HepG2 (cell line): ENCODE results near the gene CCDC87. TPM values are rescaled to one million over a fixed set of nuclear protein-coding genes. Genes with fewer than 3 reads are reported as not detected.

Experiments used
- CC2D1A ChIP-seq: sonication (generic); formaldehyde crosslinking; IDR thresholded peaks from 2 replicates; pipeline ENCODE4 v1.8.1; 2023; ENCODE audit warnings: mild to moderate bottlenecking, missing genetic modification reagents
- KLF15 ChIP-seq: sonication (generic); formaldehyde crosslinking; IDR thresholded peaks from 2 replicates; pipeline ENCODE4 v1.8.1; 2023; ENCODE audit warnings: borderline replicate concordance, mild to moderate bottlenecking, inconsistent platforms, missing genetic modification reagents, mixed read lengths
- MAX ChIP-seq: IDR thresholded peaks from 2 replicates; pipeline ENCODE4 v1.6.1; 2012; ENCODE audit warnings: inconsistent platforms
- MED13 ChIP-seq: sonication (generic); formaldehyde crosslinking; IDR thresholded peaks from 2 replicates; pipeline ENCODE4 v1.5.0; 2020; ENCODE audit warnings: missing genetic modification reagents
- NBN ChIP-seq: fragments of 450-650 bp; conservative IDR thresholded peaks from 2 replicates; pipeline ENCODE4 v1.6.1; 2017
- NFKB2 ChIP-seq: sonication (generic); formaldehyde crosslinking; IDR thresholded peaks from 2 replicates; pipeline ENCODE4 v1.4.0; 2020; ENCODE audit warnings: missing genetic modification reagents, borderline replicate concordance
- PRDM10 ChIP-seq: sonication (generic); formaldehyde crosslinking; IDR thresholded peaks from 2 replicates; pipeline ENCODE4 v1.4.0; 2020; ENCODE audit warnings: low read depth, missing genetic modification reagents
- SOX13 ChIP-seq, 3 experiments: fragments of 450-650 bp in 1 of 3; sonication (generic) in 1 of 3; formaldehyde crosslinking in 1 of 3; IDR thresholded peaks in 2 of 3; conservative IDR thresholded peaks in 1 of 3; 2 replicates each; pipeline versions ENCODE4 v1.5.0 to v1.6.1; 2016 to 2020; ENCODE audit warnings: antibody characterized with exemption in 1 of 3, mild to moderate bottlenecking in 1 of 3, missing compliant biosample characterization in 1 of 3, missing genetic modification reagents in 1 of 3, moderate library complexity in 1 of 3
- SSRP1 ChIP-seq: IDR thresholded peaks from 2 replicates; pipeline ENCODE4 v1.6.1; 2016; ENCODE audit warnings: control low read depth
- THAP7 ChIP-seq: sonication (generic); formaldehyde crosslinking; IDR thresholded peaks from 2 replicates; pipeline ENCODE4 v1.8.1; 2023; ENCODE audit warnings: mild to moderate bottlenecking, missing genetic modification reagents
- ZKSCAN5 ChIP-seq: sonication (generic); formaldehyde crosslinking; IDR thresholded peaks from 2 replicates; pipeline ENCODE4 v1.5.1; 2020; ENCODE audit warnings: mild to moderate bottlenecking, missing genetic modification reagents
- ZNF121 ChIP-seq: sonication (generic); formaldehyde crosslinking; IDR thresholded peaks from 2 replicates; pipeline ENCODE4 v1.5.0; 2020; ENCODE audit warnings: mild to moderate bottlenecking, missing genetic modification reagents
- ZNF691 ChIP-seq: sonication (generic); formaldehyde crosslinking; IDR thresholded peaks from 2 replicates; pipeline ENCODE4 v1.4.0; 2020; ENCODE audit warnings: missing genetic modification reagents, low read depth, mild to moderate bottlenecking, borderline replicate concordance
- ZNF770 ChIP-seq: sonication (generic); formaldehyde crosslinking; IDR thresholded peaks from 2 replicates; pipeline ENCODE4 v1.5.0; 2020; ENCODE audit warnings: mild to moderate bottlenecking, missing genetic modification reagents
- ZNF792 ChIP-seq: IDR thresholded peaks from 2 replicates; pipeline ENCODE4 v1.6.1; 2016
- ZSCAN31 ChIP-seq: sonication (generic); formaldehyde crosslinking; IDR thresholded peaks from 2 replicates; pipeline ENCODE4 v1.5.0; 2020; ENCODE audit warnings: low read depth, mild to moderate bottlenecking, missing genetic modification reagents
- polyA plus RNA-seq, 8 experiments: library from polyadenylated mRNA; depleted of rRNA in 3 of 8; stranded (reverse) in 7 of 8; unstranded in 1 of 8; fragments of >200 nt; fragmentation: Illumina TruSeq in 4 of 8; extraction: Trizol in 4 of 8; gene quantifications; 2 replicates each; pipeline versions ENCODE4 v1.2.1 to v1.2.3, GENCODE V29; 2011 to 2016; ENCODE audit warnings: low read depth in 4 of 8, missing spikeins in 1 of 8, mixed read lengths in 1 of 8; ENCODE audit not compliant: insufficient read depth in 1 of 8
- total RNA-seq, 5 experiments: library from RNA; depleted of rRNA; stranded (reverse); fragments of >200 nt; fragmentation: Illumina TruSeq; extraction: Trizol; gene quantifications; 2 replicates each; pipeline ENCODE4 v1.2.3, GENCODE V29; 2016; ENCODE audit warnings: low read depth in 1 of 5

The CCDC87 gene
- total and polyA plus RNA-seq, 2 of the 13 experiments (the other 11 are each of a cell fraction or from before 2014, with no cell fraction given) = 0.05 to 0.42 TPM

- TF ChIP-seq ZNF770 (CRISPR knock-in tag) = 0 out of 2 replicates have a peak, but pooled peaks have one; percentile 3
- no peak for TF ChIP-seq NBN
- TF ChIP-seq ZNF691 = peak; percentile 41; the same call in 1 of the 2 replicates
- 0 out of 2 replicates have a peak, but pooled peaks have one; percentile 28 for TF ChIP-seq PRDM10 (CRISPR knock-in tag)
- peak; percentile 78 for TF ChIP-seq SSRP1
- peak; percentile 58; the same call in 1 of the 2 replicates for TF ChIP-seq NFKB2 (CRISPR knock-in tag)
- TF ChIP-seq CC2D1A (CRISPR knock-in tag) = 0 out of 2 replicates have a peak, but pooled peaks have one; percentile 51
- TF ChIP-seq ZNF121 = no peak
- TF ChIP-seq ZKSCAN5 (CRISPR knock-in tag) = no peak
- no peak; the same call in 1 of the 2 replicates for TF ChIP-seq SOX13 (IDR thresholded peaks at IDR 0.05)
- TF ChIP-seq SOX13 (CRISPR knock-in tag; conservative IDR thresholded peaks at IDR 0.05 in 1 of 2, IDR thresholded peaks at IDR 0.05 in 1 of 2) = peak in 1 of 2 experiments; percentile 42; a peak in 2 of 4 replicates
- TF ChIP-seq THAP7 (CRISPR knock-in tag) = 0 out of 2 replicates have a peak, but pooled peaks have one; percentile 72
- TF ChIP-seq MAX = peak; percentile 87
- TF ChIP-seq KLF15 (CRISPR knock-in tag) = peak; percentile 83
- peak; percentile 18 for TF ChIP-seq ZNF792
- no peak for TF ChIP-seq ZSCAN31 (CRISPR knock-in tag)
- peak; percentile 41; the same call in 1 of the 2 replicates for TF ChIP-seq MED13 (CRISPR knock-in tag)
These were observed 23.7 kb upstream of the CCDC87 start, which contains the start of gene RBM14 (continued) for GRCh38 chr11:66616379-66617154.
